ENCODE results near the gene SESTD1.
"Not testable (repeated sequence)": the region's sequence is repeated elsewhere in the genome, so short reads cannot be mapped to it uniquely, and the experiment has no call there.

The SESTD1 gene

DNA sequence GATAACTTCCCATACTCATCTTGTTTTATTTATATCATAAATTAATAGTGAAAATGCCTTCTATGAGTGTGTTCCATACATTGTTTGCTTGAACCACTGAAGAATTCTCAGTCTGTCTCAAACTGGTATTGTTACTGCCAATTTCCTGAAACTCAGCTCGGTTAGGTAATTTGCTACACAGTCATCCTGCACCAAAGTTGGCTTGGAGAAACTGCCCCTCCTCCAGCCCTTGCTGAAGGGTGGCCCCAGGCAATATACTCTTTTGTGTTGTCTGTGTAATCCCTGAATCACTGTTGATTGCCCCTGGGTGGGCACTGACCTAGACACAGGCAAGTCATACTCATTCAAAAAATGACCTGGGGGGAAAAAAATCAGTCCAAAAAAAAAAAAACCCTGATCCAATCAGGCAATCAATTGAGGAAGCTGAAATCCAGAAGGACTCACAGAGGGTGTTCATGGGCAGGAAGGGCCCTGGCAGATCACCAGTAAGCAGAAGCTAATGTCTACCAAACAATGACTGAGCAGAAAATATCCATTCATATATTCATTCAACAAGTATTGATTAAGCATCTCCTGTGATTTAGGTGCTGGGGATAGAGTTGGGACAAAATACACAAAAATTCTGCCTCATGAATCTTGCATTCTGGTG is 3.8 kb upstream of the SESTD1 start:
- in situ Hi-C loops (cut with MboI; ENCODE audit: low sequenced_read_pairs) = no loop called here

DNA sequence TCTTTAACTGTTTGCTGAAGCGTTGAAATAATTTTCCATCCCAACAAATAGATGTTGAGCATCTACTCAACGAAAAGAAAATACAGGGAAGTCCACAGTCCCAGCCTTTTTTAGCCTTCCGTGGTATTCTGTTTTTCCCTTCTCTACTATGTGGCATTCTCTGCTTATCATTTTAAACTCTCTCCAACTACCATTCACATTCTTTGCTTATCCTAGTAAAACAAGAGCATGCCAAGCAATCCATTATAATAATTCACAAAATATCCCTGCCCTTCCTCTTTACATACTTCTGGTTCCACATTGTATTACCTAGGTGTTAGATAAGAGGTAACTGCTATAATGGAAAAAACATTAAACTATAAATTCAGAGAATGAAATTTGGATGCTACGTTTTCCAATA is 1.6 kb upstream of the SESTD1 start:
- in situ Hi-C loops (cut with MboI; ENCODE audit: low sequenced_read_pairs) = no loop called here

DNA sequence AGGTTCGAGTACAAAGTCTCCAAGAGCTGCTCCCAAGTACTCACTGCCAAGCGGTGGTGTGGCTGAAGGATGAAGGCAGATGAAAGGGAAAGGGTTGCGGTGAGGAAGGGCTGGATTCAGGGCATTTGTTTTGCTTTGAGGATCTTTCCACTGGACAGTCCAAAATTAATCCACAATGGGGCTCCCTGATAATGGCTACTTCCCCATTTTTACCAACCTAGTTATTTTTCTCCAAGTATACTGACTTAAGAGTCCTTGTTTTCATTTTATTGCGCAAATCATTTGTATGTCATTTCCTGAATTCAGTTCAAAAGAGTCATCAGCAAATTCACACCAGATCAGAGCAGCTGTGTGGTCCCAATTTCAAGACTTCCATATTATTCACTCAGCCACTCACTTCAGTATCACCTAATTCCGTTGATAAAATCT is 464 bp upstream of the SESTD1 start:
- in situ Hi-C loops (cut with MboI; ENCODE audit: low sequenced_read_pairs) = no loop called here

DNA sequence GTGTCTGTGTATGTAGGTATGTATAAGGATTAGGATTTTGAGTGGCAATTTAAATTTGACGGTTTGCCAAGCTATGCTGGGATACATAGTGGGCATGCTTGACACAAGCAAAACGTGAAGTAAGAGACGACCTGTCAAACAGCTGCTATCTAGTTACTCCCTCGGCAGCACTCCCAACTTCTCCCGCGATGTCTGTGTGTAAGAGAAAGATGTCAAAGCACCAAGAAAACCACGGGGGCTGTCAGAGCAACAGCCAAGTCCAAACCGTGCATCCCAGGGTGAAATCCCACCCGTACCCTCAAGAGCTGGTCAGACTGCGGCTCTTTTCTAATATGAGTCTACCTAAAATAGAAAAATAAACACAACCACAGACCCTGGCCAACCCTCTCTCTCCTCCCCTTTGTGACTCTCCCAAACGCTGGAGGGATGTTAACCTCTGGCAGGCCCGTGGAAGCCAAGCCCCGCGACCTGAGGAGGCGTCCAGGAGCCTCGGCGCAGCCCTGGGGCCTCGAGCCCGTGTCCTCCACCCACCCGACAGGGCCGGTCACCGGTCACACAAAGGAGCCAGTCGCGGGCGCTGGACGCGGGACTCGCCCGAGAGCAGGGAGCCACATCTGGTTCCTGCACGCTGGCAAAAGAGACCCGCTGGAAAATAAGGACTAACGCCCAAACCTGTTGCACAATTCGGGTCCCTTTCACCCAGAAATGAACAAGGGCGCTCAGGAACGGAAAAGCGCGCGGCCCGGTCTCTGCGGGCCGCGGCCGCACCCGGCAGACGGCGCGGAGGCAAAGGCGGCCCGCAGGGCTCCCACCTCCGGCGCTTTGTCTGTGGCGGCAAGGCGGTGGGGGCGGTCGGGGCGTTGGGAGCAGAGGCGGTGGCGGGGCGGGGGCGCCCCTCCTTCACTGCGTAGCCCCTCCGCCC is 925 bp downstream of the SESTD1 start:
- in situ Hi-C loops (cut with MboI; ENCODE audit: low sequenced_read_pairs) = no loop called here

DNA sequence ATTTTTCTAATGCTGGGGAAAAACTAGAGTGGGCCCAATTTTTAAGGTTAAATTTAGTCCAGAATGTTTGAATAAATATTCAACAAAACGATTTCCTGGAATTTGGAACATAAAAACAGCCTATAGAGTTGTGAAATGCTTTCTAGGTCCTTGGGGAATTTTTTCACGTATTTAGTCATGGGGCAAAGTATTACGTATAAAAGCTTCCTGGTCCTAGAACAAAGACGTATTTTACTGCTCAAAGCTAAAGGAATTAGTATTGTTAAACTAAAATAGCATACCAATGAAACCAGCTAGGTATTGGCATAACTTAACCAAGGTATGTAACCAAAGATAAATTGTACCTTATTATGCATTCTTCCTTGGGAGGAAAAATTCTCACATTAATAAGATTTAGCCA is 1.6 kb downstream of the SESTD1 start:
- in situ Hi-C loops (cut with MboI; ENCODE audit: low sequenced_read_pairs) = no loop called here

DNA sequence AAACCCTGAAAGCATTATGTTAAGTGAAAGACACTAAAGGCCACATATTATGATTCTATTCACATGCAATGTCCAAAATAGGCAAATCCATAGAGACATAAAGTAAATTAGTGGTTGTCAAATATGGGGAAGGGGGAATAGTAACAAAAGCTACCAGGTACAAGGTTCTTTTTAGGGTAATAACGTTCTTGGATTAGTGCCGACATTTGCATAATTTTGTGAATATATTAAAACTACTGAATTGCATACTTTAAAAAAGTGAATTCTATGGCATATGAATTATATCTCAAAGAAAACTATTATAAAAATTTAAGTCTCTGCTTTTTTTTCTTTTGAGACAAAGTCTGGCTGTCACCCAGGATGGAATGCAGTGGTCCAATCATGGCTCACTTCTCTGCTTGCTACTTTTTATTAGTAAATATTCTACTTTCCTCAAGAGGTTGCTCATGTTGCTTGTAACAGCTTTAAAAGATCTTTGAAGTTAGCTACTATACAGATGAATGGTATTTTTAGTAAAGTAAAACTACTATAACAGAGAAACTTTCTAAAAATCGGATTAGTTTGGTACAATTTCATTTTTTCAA is 2.5 kb downstream of the SESTD1 start:
- in situ Hi-C loops (cut with MboI; ENCODE audit: low sequenced_read_pairs) = no loop called here

DNA sequence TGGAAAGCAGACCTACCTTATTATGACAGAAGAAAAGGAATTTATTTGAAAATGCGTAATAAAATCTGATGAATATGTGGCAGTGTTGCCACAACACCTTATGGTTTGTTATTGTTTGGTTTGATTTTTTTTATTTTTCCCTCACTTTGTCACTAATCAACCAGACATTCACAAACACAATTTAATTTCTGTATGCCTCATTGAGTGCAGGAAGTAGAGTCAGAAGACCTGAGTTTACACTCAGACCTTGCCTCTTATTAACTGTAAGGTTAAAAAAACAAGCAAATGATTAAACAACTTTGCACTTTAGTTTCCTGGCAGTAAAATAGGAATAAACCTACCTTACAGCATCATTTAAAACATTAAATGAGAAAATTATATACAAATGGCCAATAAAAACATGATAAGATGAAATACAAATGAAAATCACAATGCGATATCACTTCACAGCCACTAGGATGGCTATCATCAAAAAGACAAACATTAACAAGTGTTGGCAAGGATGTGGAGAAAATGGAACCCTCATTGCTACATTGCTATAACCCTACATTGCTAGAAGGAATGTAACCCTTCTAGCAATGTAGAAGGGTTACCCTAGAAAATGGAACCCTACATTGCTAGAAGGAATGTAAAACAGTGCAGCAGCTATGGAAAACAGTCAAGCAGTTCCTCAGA is 3.3 kb downstream of the SESTD1 start:
- in situ Hi-C loops (cut with MboI; ENCODE audit: low sequenced_read_pairs) = no loop called here

DNA sequence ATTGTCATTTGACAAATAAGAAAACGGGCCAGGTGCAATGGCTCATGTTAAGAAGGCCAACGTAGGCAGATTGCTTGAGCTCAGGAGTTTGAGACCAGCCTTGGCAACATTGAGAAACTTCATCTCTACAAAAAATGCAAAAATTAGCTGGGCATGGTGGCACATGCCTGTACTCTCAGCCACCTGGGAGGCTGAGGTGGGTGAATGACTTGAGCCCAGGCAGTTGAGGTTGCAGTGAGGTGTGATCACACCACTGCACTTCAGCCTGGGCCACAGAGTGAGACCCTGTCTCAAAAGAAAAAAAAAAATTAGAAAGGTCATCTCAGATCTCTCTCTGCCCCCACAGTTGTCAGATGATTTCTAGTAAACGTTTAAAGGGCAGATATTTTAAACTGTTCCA is 4.4 kb downstream of the SESTD1 start:
- in situ Hi-C loops (cut with MboI; ENCODE audit: low sequenced_read_pairs) = no loop called here

DNA sequence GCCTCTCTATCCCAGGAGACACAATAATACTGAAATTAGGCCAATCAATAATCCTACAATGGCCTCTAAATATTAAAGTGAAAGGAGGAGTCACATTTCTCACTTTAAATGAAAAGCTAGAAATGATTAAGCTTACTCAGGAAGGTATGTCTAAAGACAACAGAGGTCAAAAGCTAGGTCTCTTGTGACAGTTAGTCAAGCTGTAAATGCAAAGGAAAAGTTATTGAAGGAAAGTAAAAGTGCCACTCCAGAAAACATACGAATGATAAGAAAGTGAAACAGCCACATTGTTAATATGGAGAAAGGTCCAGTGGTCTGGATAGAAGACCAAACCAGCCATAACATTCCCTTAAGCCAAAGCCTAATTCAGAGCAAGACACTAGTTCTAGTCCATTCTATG is 9.5 kb downstream of the SESTD1 start:
- in situ Hi-C loops (cut with MboI; ENCODE audit: low sequenced_read_pairs) = no loop called here

DNA sequence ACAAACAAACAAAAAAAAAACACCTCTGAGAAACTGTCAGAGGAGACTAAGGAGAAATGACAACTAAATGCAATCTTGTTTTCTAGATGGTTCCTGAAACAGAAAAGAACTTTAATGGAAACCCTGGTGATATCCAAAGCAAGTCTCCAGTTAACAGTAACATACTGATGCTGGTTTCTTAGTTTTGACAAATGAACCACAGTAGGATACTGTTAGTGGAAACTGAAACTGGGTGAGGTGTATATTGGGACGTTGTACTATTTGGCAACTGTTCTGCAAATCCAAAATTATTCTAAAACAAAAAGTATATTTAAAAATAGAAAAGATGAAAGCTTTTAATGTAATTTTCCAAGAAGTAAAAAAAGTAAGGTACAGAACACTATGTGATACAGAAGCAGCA is 11.4 kb downstream of the SESTD1 start:
- in situ Hi-C loops (cut with MboI; ENCODE audit: low sequenced_read_pairs) = no loop called here

DNA sequence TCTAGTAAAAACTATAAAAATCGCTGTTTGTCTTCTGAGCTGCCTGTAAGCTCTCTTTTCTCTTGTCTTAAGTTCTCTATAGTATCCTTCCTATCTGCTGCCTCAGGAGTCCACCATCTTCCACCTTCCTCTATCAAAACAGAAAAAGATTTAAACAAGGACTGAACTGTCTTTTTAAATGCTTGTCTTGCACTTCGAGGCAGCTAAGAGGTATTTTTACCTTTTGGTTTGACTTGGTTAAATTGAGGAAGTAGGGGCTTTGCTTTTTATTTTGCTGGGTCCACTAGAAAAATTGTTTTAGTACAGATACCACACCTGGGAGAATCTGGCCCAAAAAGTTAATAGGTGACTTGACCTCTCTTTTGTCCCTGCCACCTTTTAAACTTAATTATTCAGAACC is 12.2 kb downstream of the SESTD1 start:
- in situ Hi-C loops (cut with MboI; ENCODE audit: low sequenced_read_pairs) = no loop called here

DNA sequence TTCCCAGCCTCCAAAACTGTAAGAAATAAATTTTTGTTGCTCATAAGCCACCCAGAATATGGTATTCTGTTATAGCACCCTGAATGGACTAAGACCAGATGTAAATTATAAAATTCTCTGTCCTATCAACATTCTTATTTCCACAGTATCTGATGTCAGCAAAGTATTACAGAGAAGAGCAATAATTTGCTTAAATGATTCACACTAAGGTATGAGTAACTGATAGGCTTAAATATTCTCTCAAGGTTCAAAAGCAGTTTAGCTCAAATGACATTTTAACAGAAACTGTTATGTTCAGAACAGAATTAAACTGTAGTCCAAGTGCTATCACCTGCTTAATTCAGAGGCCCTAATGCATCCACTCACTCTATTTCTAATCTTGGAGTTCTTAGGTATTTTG is 12.8 kb downstream of the SESTD1 start:
- in situ Hi-C loops (cut with MboI; ENCODE audit: low sequenced_read_pairs) = no loop called here

DNA sequence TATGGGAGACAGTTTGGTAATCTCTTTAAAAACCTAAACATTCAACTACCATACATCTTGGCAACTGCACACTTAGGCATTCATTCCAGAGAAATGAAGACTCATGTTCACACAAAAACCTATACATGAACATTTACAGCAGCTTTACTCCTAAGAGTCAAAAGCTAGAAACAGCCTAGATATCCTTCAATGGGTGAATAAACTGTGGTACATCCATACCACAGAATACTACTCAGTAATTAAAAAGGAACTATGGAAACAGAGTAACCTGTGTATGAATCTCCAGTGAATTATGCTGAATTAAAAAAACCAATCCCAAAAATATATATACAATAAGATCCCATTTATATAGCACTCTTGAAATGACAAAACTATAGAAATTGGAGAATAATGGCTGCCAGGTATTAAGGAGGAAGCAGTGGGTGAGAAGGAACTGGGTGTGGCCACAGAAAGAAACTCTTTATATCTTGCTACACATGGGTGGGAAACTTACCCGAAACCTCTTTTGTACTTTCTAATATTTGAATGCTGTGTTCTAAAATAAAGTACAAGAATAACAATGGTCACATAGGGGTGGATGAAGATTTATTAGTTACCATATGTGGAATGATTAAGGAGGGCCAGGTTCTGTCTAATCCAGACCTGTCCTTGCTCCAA is 13.7 kb downstream of the SESTD1 start:
- in situ Hi-C loops (cut with MboI; ENCODE audit: low sequenced_read_pairs) = no loop called here

DNA sequence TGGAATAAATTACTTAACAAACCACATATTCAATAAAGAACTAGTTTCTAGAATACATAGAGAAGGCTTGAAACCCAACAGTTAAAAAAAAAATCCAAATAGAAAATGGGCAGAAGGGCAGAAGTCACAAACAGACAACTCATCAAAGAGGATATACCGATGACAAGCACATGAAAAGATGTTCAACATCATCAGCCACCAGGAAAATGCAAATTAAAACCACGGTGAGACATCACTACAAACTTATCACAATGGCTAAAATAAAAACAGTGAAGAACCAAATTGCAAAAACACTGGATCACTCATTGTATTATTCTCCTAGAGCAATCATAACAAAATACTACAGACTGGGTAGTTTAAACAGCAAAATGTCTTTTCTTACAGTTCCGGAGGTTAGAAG is 14.5 kb downstream of the SESTD1 start:
- in situ Hi-C loops (cut with MboI; ENCODE audit: low sequenced_read_pairs) = no loop called here

DNA sequence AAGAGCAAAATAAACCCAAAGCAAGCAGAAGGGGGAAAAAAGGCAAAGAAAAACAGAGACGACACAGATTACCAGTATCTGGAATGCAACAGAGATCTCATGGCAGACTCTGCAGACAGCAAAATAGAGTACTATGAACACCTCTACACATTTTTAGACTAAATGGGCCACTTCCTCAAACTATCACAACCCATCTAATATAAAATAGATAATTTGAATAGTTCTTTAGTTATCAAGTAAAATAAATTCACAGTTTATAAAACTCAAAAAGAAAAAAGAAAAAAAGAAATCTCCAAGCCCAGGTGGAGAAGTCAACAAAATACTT is 16.6 kb downstream of the SESTD1 start:
- in situ Hi-C loops (cut with MboI; ENCODE audit: low sequenced_read_pairs) = no loop called here

DNA sequence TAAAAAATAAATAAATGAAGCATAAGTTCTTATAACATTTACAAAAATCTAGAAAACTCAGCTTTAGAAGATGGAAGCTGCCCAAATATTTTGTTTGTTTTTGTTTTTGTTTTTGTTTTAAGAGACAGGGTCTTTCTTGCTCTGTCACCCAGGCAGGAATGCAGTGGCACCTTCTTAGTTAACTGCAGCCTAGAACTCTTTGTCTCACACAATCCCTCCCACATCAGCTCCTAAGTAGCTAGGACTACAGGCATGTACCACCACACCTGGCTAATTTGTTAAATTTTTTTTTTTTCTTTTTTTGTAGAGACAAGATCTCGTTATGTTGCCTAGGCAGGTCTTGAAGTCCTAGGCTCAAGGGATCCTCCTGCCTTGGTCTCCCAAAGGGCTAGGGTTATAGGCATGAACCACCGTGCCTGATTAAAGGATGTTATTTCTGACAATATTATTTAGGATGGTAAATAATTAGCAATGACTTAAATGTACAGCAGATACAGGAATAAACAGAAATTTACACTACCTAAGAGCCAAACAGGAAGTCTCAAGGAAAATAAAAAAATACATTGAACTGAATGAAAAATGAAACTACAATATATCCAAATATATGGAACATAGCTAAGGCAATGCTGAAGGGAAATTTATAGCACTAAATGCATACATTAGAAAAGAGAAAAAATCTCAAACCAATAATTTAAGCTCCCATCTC is 17.2 kb downstream of the SESTD1 start:
- in situ Hi-C loops (cut with MboI; ENCODE audit: low sequenced_read_pairs) = no loop called here

DNA sequence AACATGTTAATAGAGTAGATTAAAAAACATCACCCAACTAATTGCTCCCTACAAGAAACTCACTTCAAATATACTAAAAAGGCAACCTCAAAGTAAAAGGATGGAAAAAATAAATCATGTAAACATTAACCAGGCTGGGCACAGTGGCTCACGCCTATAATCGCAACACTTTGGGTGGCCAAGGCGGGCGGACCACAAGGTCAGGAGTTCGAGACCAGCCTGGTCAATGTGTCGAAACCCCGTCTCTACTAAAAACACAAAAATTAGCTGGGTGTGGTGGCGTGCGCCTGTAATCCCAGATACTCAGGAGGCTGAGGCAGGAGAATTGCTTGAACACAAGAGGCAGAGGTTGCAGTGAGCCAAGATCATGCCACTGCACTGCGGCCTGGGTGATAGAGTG is 18.8 kb downstream of the SESTD1 start:
- in situ Hi-C loops (cut with MboI; ENCODE audit: low sequenced_read_pairs) = not testable (repeated sequence)

DNA sequence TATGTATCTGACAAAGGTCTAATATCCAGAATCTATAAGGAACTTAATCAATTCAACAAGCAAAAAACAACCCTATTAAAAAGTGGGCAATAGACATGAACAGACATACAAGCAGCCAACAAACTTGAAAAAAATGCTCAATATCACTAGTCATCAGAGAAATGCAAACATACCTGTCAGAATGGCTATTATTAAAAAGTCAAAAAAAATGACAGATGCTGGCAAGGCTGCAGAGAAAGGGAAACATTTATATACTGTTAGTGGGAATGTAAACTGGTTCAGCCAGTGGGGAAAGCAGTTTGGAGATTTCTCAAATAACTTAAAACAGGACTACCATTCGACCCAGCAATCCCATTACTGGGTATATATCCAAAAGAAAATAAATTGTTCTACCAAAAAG is 21.6 kb downstream of the SESTD1 start:
- in situ Hi-C loops (cut with MboI; ENCODE audit: low sequenced_read_pairs) = no loop called here

DNA sequence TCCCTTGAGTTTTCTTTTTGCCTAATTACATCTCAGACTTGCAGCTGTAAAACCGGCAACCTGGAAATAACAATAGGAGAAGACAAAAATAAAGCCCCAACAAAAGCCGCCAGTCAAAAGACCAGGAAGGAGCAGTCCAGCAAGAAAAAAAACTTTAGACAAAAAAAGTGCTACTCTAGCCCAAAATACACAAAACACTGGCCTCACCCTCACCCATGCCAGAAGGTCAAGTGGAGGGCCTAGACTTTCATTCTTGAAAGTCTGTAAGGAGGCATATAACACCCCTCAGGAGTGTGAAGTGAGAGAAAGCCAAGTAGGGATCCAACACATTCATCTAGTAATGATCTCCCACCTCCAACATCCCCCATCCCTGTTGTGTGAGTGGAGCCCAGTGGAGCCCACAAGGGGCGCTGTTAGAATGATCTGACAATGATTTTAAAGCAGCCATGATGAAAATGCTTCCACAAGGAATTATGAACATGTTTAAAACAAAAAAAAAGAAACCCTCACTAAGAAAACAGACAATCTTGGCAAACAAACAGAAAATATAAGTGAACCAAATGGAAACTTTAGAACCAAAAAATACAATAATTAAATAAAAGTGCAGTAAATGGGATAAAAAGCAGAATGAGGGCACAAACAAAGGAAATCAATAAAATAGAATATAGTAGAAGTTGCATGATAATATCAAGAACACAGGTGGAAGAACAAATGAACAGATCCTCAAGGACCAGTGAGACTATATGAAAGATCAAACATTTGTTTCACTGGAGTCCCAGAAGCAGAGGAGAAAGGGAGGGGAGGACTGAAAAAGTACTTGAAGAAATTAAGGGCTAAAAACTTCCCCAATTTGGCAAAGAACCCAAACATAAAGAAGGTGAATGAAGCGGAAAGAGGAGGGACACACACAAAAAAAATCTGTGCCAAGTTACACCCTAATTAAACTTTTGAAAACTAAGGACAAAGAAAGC is 23.9 kb downstream of the SESTD1 start:
- in situ Hi-C loops (cut with MboI; ENCODE audit: low sequenced_read_pairs) = no loop called here

All from HL-60/S4 treated with phorbol 12-myristate 13-acetate at 8.2 ng/mL for 4 days and 3 days (cell line).